Suprapubic skin (tissue), 4 donors: ENCODE results near the gene SCN4B.

Source experiments
- CTCF ChIP-seq, 2 donors: fragments of 200-600 bp in 1 of 2; fragments of 450-650 bp in 1 of 2; sonication (generic) in 1 of 2; IDR thresholded peaks; one replicate each; pipeline ENCODE4 v1.5.1; 2016 to 2019; ENCODE audit warnings: antibody characterized with exemption in 2 of 2, mild to moderate bottlenecking in 1 of 2, moderate library complexity in 1 of 2
- POLR2A ChIP-seq, 2 donors: fragments of 450-650 bp; IDR thresholded peaks; one replicate each; pipeline ENCODE4 v1.6.1; 2017; ENCODE audit warnings: antibody characterized with exemption in 2 of 2, mild to moderate bottlenecking in 2 of 2, moderate library complexity in 2 of 2
- POLR2AphosphoS5 ChIP-seq, 3 donors: sonication (generic); formaldehyde crosslinking; IDR thresholded peaks; one replicate each; pipeline ENCODE4 v1.6.1; 2017; ENCODE audit warnings: antibody characterized with exemption in 3 of 3

DNA sequence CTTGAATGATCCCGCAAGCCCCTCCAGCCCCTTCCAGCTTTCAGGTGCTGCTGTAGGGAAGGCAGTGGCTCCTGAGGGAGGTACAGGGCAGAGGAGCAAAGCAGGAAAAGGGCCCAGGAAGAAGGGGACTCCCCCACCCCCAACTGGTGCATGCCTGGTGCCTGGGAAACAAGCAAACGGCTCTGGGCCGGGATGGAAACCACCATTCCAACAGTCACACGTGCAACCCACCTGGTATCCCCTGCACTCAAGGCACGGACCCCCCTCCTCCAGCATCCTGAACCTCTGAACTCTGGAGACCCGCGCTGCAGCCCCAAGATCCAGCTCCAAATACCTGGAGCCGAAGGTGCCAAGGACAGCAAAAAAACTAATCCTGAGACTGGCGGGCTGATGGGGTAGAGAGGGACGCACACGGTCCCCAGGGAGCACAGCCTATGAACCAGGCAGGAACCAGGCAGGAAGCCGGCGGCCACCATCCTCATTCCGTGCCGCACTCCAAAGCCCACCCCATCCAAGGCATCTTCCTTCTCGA, 537 bp downstream of the SCN4B start:
- TF ChIP-seq CTCF (IDR thresholded peaks at IDR 0.05) = no peak
- no peak for TF ChIP-seq POLR2AphosphoS5 (IDR thresholded peaks at IDR 0.05)
- no peak for TF ChIP-seq POLR2A (IDR thresholded peaks at IDR 0.05)
